ENCODE results near the gene TRIM24.
"Not testable (repeated sequence)": the region's sequence is repeated elsewhere in the genome, so short reads cannot be mapped to it uniquely, and the experiment has no call there.

TRIM24 gene

GRCh38 chr7:138465046-138465445, 5.0 kb downstream of the TRIM24 start:
- Histone ChIP-seq H3K4me1 (ENCODE audit: control insufficient read depth, insufficient read depth, low read length) (peaks cover 4% of the 10 kb centered on the region), H3K9me3 (replicated peaks; ENCODE audit: low read length) (no peaks in the 10 kb centered on the region), H3K36me3 (ENCODE audit: insufficient read depth, low read length) (no peaks in the 10 kb centered on the region), H3K9ac (ENCODE audit: low read depth, low read length) (no peak overlapping the region), H3K27me3 (ENCODE audit: control insufficient read depth, insufficient read depth, low read length) (no peaks in the 10 kb centered on the region), H3K4me3 (ENCODE audit: low read length) (no peak overlapping the region), H3K4me2 (ENCODE audit: low read length) (no peak overlapping the region)

- H3K27me3 ChIP-seq (ENCODE audit: control insufficient read depth, insufficient read depth, low read length); H3K4me2 ChIP-seq (ENCODE audit: low read length); H3K4me3 ChIP-seq (ENCODE audit: low read length); H3K36me3 ChIP-seq (ENCODE audit: insufficient read depth, low read length); H3K9me3 ChIP-seq (replicated peaks; ENCODE audit: low read length); H3K9ac ChIP-seq (ENCODE audit: low read depth, low read length); H3K4me1 ChIP-seq (ENCODE audit: control insufficient read depth, insufficient read depth, low read length): not testable (repeated sequence)
Measured at GRCh38 chr7:138466069-138466756, 6.2 kb downstream of the TRIM24 start.

- Histone ChIP-seq H3K36me3 (ENCODE audit: insufficient read depth, low read length) (no peaks in the 10 kb centered on the region), H3K9me3 (replicated peaks; ENCODE audit: low read length) (no peaks in the 10 kb centered on the region), H3K4me3 (ENCODE audit: low read length) (no peak overlapping the region), H3K27me3 (ENCODE audit: control insufficient read depth, insufficient read depth, low read length) (no peaks in the 10 kb centered on the region), H3K4me2 (ENCODE audit: low read length) (no peak overlapping the region), H3K4me1 (ENCODE audit: control insufficient read depth, insufficient read depth, low read length) (no peaks in the 10 kb centered on the region), H3K9ac (ENCODE audit: low read depth, low read length) (no peak overlapping the region)
Measured at GRCh38 chr7:138468244-138469123, 8.4 kb downstream of the TRIM24 start.

GRCh38 chr7:138470391-138471157, 10.5 kb downstream of the TRIM24 start:
- no peaks in the 10 kb centered on the region for H3K9me3 ChIP-seq (replicated peaks; ENCODE audit: low read length)
- no peaks in the 10 kb centered on the region for H3K36me3 ChIP-seq (ENCODE audit: insufficient read depth, low read length)

GRCh38 chr7:138472292-138473079, 12.4 kb downstream of the TRIM24 start:
- no peak overlapping the region for H3K9ac ChIP-seq (ENCODE audit: low read depth, low read length)
- no peaks in the 10 kb centered on the region for H3K4me1 ChIP-seq (ENCODE audit: control insufficient read depth, insufficient read depth, low read length)
- no peak overlapping the region for H3K4me2 ChIP-seq (ENCODE audit: low read length)
- H3K36me3 ChIP-seq (ENCODE audit: insufficient read depth, low read length) = no peaks in the 10 kb centered on the region
- H3K27me3 ChIP-seq (ENCODE audit: control insufficient read depth, insufficient read depth, low read length) = no peaks in the 10 kb centered on the region
- no peaks in the 10 kb centered on the region for H3K9me3 ChIP-seq (replicated peaks; ENCODE audit: low read length)
- H3K4me3 ChIP-seq (ENCODE audit: low read length) = no peak overlapping the region

More at GRCh38 chr7:138470391-138471157, 10.5 kb downstream of the TRIM24 start:
- H3K27me3 ChIP-seq (ENCODE audit: control insufficient read depth, insufficient read depth, low read length) = no peaks in the 10 kb centered on the region
- no peak overlapping the region for H3K9ac ChIP-seq (ENCODE audit: low read depth, low read length)
- H3K4me2 ChIP-seq (ENCODE audit: low read length) = no peak overlapping the region
- H3K4me3 ChIP-seq (ENCODE audit: low read length) = no peak overlapping the region
- H3K4me1 ChIP-seq (ENCODE audit: control insufficient read depth, insufficient read depth, low read length) = no peaks in the 10 kb centered on the region

GRCh38 chr7:138475377-138475776, 15.3 kb downstream of the TRIM24 start:
- Histone ChIP-seq H3K4me1 (ENCODE audit: control insufficient read depth, insufficient read depth, low read length) (no peaks in the 10 kb centered on the region), H3K36me3 (ENCODE audit: insufficient read depth, low read length) (no peaks in the 10 kb centered on the region), H3K9me3 (replicated peaks; ENCODE audit: low read length) (no peaks in the 10 kb centered on the region), H3K4me2 (ENCODE audit: low read length) (no peak overlapping the region), H3K9ac (ENCODE audit: low read depth, low read length) (no peak overlapping the region), H3K4me3 (ENCODE audit: low read length) (no peak overlapping the region), H3K27me3 (ENCODE audit: control insufficient read depth, insufficient read depth, low read length) (no peaks in the 10 kb centered on the region)

- no peaks in the 10 kb centered on the region for H3K9me3 ChIP-seq (replicated peaks; ENCODE audit: low read length)
- no peaks in the 10 kb centered on the region for H3K36me3 ChIP-seq (ENCODE audit: insufficient read depth, low read length)
- no peak overlapping the region for H3K9ac ChIP-seq (ENCODE audit: low read depth, low read length)
- H3K27me3 ChIP-seq (ENCODE audit: control insufficient read depth, insufficient read depth, low read length) = no peaks in the 10 kb centered on the region
- H3K4me2 ChIP-seq (ENCODE audit: low read length) = no peak overlapping the region
- H3K4me3 ChIP-seq (ENCODE audit: low read length) = no peak overlapping the region
- no peaks in the 10 kb centered on the region for H3K4me1 ChIP-seq (ENCODE audit: control insufficient read depth, insufficient read depth, low read length)
Measured at GRCh38 chr7:138477081-138477578, 17.1 kb downstream of the TRIM24 start.

DNA sequence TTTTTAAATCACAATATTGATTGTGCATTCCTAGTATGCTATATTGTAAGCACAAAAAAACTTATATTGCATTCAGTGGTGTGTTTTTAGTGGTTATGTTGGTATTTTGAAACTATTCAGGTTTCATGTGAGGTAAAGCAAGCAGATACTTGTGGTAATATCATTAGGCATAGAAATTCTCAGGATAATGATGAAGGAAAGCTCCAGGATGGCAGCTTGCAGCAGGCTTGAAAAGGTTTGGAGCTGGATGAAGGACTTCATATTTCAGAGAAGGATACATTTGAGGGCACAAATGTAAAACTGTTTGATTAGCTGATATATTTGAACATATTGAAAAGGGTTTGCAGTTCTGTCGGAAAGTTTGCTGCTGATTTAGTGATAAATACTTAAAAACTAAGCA, 17.5 kb downstream of the TRIM24 start:
- H3K4me2 ChIP-seq (ENCODE audit: low read length) = no peak overlapping the region
- H3K9ac ChIP-seq (ENCODE audit: low read depth, low read length) = no peak overlapping the region
- H3K9me3 ChIP-seq (replicated peaks; ENCODE audit: low read length) = no peaks in the 10 kb centered on the region
- no peaks in the 10 kb centered on the region for H3K27me3 ChIP-seq (ENCODE audit: control insufficient read depth, insufficient read depth, low read length)
- no peaks in the 10 kb centered on the region for H3K4me1 ChIP-seq (ENCODE audit: control insufficient read depth, insufficient read depth, low read length)
- no peak overlapping the region for H3K4me3 ChIP-seq (ENCODE audit: low read length)
- H3K36me3 ChIP-seq (ENCODE audit: insufficient read depth, low read length) = no peaks in the 10 kb centered on the region

DNA sequence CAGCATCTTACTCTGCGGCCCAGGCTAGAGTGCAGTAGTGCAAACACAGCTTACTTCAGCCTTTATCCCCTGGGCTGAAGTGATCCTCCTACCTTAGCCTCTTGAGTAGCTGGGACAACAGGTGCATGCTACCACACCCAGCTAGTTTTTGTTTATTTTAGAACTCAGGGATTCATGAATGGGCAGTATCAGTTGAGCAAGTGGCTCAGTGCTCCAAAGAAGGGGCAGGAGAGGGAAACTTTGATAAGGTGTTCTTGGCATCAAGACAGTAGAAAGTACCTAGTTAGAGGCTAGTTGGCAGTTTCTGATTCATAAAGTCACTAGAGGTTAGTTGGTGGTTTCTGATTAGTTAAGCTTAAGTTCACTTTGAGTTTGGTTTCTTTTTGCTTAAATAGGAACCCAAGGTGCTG, 18.4 kb downstream of the TRIM24 start:
- Histone ChIP-seq H3K9me3 (replicated peaks; ENCODE audit: low read length) (no peaks in the 10 kb centered on the region), H3K27me3 (ENCODE audit: control insufficient read depth, insufficient read depth, low read length) (no peaks in the 10 kb centered on the region), H3K36me3 (ENCODE audit: insufficient read depth, low read length) (no peaks in the 10 kb centered on the region), H3K4me2 (ENCODE audit: low read length) (no peak overlapping the region), H3K9ac (ENCODE audit: low read depth, low read length) (no peak overlapping the region), H3K4me1 (ENCODE audit: control insufficient read depth, insufficient read depth, low read length) (no peaks in the 10 kb centered on the region), H3K4me3 (ENCODE audit: low read length) (no peak overlapping the region)

DNA sequence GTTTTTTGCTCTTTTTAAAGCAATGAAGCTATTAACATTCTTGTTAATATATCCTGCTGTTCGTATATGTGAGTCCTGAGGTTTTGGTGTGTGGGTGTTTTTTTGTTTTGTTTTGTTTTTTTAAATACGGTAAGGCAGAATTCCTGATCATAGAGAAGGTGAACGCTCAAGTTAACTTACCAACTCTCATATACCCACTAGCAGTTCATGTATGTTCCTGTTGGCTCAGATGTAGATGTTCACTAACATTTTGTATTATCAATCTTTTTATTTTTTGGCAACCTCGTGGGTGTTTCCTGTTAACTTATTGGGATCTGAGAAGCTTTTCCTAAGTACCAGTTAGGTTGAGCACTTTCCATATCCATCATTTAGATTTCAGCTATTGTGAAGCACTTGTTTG, 20.5 kb downstream of the TRIM24 start:
- Histone ChIP-seq H3K9ac (ENCODE audit: low read depth, low read length) (no peak overlapping the region), H3K4me1 (ENCODE audit: control insufficient read depth, insufficient read depth, low read length) (no peaks in the 10 kb centered on the region), H3K4me2 (ENCODE audit: low read length) (no peak overlapping the region), H3K4me3 (ENCODE audit: low read length) (no peak overlapping the region), H3K27me3 (ENCODE audit: control insufficient read depth, insufficient read depth, low read length) (no peaks in the 10 kb centered on the region), H3K9me3 (replicated peaks; ENCODE audit: low read length) (no peaks in the 10 kb centered on the region), H3K36me3 (ENCODE audit: insufficient read depth, low read length) (no peaks in the 10 kb centered on the region)
